Endodermal cell (in vitro differentiated cells): Measurements from ENCODE around the gene INPP4A. TPM values are rescaled to one million over a fixed set of nuclear protein-coding genes. Genes with fewer than 3 reads are reported as not detected.

Experiments used
- DNase-seq: peaks from one replicate; pipeline ENCODE4 v3.0.0-alpha.2; 2017
- H3K27ac ChIP-seq: 2 replicates; pipeline ENCODE4 v1.5.1; 2013; ENCODE audit warnings: mild to moderate bottlenecking, low read depth, low read length, moderate library complexity
- H3K27me3 ChIP-seq: 2 replicates; pipeline ENCODE4 v1.6.1; 2013; ENCODE audit warnings: mild to moderate bottlenecking, low read length, moderate library complexity; ENCODE audit not compliant: insufficient read depth, control insufficient read depth, poor library complexity, severe bottlenecking
- H3K36me3 ChIP-seq: 2 replicates; pipeline ENCODE4 v1.7.0; 2013; ENCODE audit warnings: mild to moderate bottlenecking, low read length, moderate library complexity; ENCODE audit not compliant: control insufficient read depth, insufficient read depth
- H3K4me1 ChIP-seq: one replicate; pipeline ENCODE4 v1.7.0; 2013; ENCODE audit warnings: low read length; ENCODE audit not compliant: control insufficient read depth, insufficient read depth
- H3K4me3 ChIP-seq: 2 replicates; pipeline ENCODE4 v1.5.1; 2013; ENCODE audit warnings: mild to moderate bottlenecking, low read length, moderate library complexity
- H3K9ac ChIP-seq: 2 replicates; pipeline ENCODE4 v1.6.1; 2013; ENCODE audit warnings: mild to moderate bottlenecking, low read length, moderate library complexity; ENCODE audit not compliant: poor library complexity, severe bottlenecking; ENCODE audit errors: extremely low read depth
- H3K9me3 ChIP-seq: 2 replicates; pipeline ENCODE4 v1.6.1; 2013; ENCODE audit warnings: mild to moderate bottlenecking, low read length, moderate library complexity; ENCODE audit not compliant: control insufficient read depth
- H3K27ac Mint-ChIP-seq: 2 replicates; pipeline ENCODE4 v1.8.0; 2020; ENCODE audit warnings: mixed read lengths
- H3K27me3 Mint-ChIP-seq: 2 replicates; pipeline ENCODE4 v1.8.0; 2021; ENCODE audit warnings: mild to moderate bottlenecking, mixed read lengths; ENCODE audit not compliant: insufficient read depth
- H3K36me3 Mint-ChIP-seq: 2 replicates; pipeline ENCODE4 v1.8.0; 2020; ENCODE audit warnings: low read depth, mixed read lengths
- H3K4me1 Mint-ChIP-seq: 2 replicates; pipeline ENCODE4 v1.8.0; 2020; ENCODE audit warnings: mixed read lengths
- H3K4me3 Mint-ChIP-seq: 2 replicates; pipeline ENCODE4 v1.8.0; 2020; ENCODE audit warnings: mild to moderate bottlenecking, moderate library complexity, mixed read lengths
- H3K9me3 Mint-ChIP-seq: 2 replicates; pipeline ENCODE4 v1.8.0; 2020; ENCODE audit warnings: mild to moderate bottlenecking, mixed read lengths
- CTCF ChIP-seq: fragments of 200-600 bp; sonication (generic); conservative IDR thresholded peaks from 2 replicates; pipeline ENCODE4 v1.5.0; 2021; ENCODE audit warnings: antibody characterized with exemption, mild to moderate bottlenecking
- WGBS, 2 experiments: methylation state at CpG; one replicate each; pipeline versions ENCODE4 v1.1.5 to v1.1.7; 2013; ENCODE audit warnings: missing lambda C conversion rate in 2 of 2, mixed read lengths in 1 of 2; ENCODE audit not compliant: insufficient coverage in 1 of 2, insufficient read length in 1 of 2; 5-methylcytosine and 5-hydroxymethylcytosine counted together
- total RNA-seq, 2 donors: library from RNA; stranded (reverse); fragmentation: NEBNext Ultra II Directional in 1 of 2; extraction: Animal tissue kit (Norgen Biotek cat#: 25700) in 1 of 2; gene quantifications; 2 replicates in 1 of 2; 3 replicates in 1 of 2; pipeline ENCODE4 v1.2.1, GENCODE V29; 2021

The INPP4A gene
- total RNA-seq, 2 donors from 2014 or later = 84.9 to 94.2 TPM

GRCh38 chr2:98507461-98507860 lies 62.8 kb downstream of the INPP4A start:
- peaks cover 17% of the 10 kb centered on the region for H3K36me3 Mint-ChIP-seq
- H3K4me1 Mint-ChIP-seq = peaks cover 66% of the 10 kb centered on the region
- H3K9ac ChIP-seq = no peak overlapping the region
- H3K9me3 ChIP-seq = no peaks in the 10 kb centered on the region
- H3K27me3 ChIP-seq = no peaks in the 10 kb centered on the region
- H3K27me3 Mint-ChIP-seq = no peaks in the 10 kb centered on the region
- H3K36me3 ChIP-seq = peaks cover 48% of the 10 kb centered on the region
- no peak overlapping the region for H3K4me3 Mint-ChIP-seq
- no peak for DNase-seq
- H3K4me1 ChIP-seq = peaks cover 36% of the 10 kb centered on the region
- no peaks in the 10 kb centered on the region for H3K9me3 Mint-ChIP-seq
- H3K27ac Mint-ChIP-seq = no peak overlapping the region
- 93% methylated on average over 3 of the region's 3 CpGs; no CpG with 5 or more reads in 1 of the 2 experiments for WGBS, 2 experiments
- H3K4me3 ChIP-seq = no peak overlapping the region
- no peak for TF ChIP-seq CTCF
- peak overlapping the region; percentile 15 for H3K27ac ChIP-seq

- Mint-ChIP-seq H3K4me3 (no peak overlapping the region), H3K4me1 (peaks cover 66% of the 10 kb centered on the region), H3K9me3 (no peaks in the 10 kb centered on the region), H3K27ac (peak overlapping the region; percentile 57), H3K36me3 (peaks cover 17% of the 10 kb centered on the region), H3K27me3 (no peaks in the 10 kb centered on the region)
- no peaks in the 10 kb centered on the region for H3K27me3 ChIP-seq
- DNase-seq = no peak
- no peak overlapping the region for H3K4me3 ChIP-seq
- WGBS, 2 experiments = 88 to 89% methylated on average over 7 to 12 of the region's 12 CpGs
- peaks cover 36% of the 10 kb centered on the region for H3K4me1 ChIP-seq
- no peak overlapping the region for H3K9ac ChIP-seq
- no peaks in the 10 kb centered on the region for H3K9me3 ChIP-seq
- peak overlapping the region; percentile 65 for H3K27ac ChIP-seq
- TF ChIP-seq CTCF = no peak
- H3K36me3 ChIP-seq = peaks cover 49% of the 10 kb centered on the region
Observed at GRCh38 chr2:98507891-98508708, 63.4 kb downstream of the INPP4A start.

- H3K27ac Mint-ChIP-seq = peak overlapping the region; percentile 57
- peak overlapping the region; percentile 65 for H3K27ac ChIP-seq
- WGBS, 2 experiments = 93 to 96% methylated on average over 6 to 9 of the region's 9 CpGs
Observed at GRCh38 chr2:98508709-98509066, 64.0 kb downstream of the INPP4A start.

More at GRCh38 chr2:98508709-98509066, 64.0 kb downstream of the INPP4A start:
- H3K4me3 Mint-ChIP-seq = no peak overlapping the region
- Histone ChIP-seq H3K27me3 (no peaks in the 10 kb centered on the region), H3K9me3 (no peaks in the 10 kb centered on the region), H3K4me3 (peak overlapping the region; percentile 20), H3K36me3 (peaks cover 49% of the 10 kb centered on the region), H3K4me1 (peaks cover 37% of the 10 kb centered on the region), H3K9ac (no peak overlapping the region)
- no peaks in the 10 kb centered on the region for H3K9me3 Mint-ChIP-seq
- no peak for DNase-seq
- no peak for TF ChIP-seq CTCF
- no peaks in the 10 kb centered on the region for H3K27me3 Mint-ChIP-seq
- peaks cover 69% of the 10 kb centered on the region for H3K4me1 Mint-ChIP-seq
- peaks cover 12% of the 10 kb centered on the region for H3K36me3 Mint-ChIP-seq
